Activated CD4-positive, alpha-beta T cell treated with anti-CD3 and anti-CD28 coated beads, Interleukin-2, amount 50 U/mL, for 24 hours (primary cell): ENCODE data around the gene CDH12.
"Not testable (repeated sequence)": the region's sequence is repeated elsewhere in the genome, so short reads cannot be mapped to it uniquely, and the experiment has no call there.

Experiments used
- DNase-seq, 2 donors: peaks; one replicate each; pipeline ENCODE4 v3.0.0-alpha.2; 2020; ENCODE audit warnings: low read depth in 1 of 2, low spot score in 1 of 2

The CDH12 gene

GRCh38 chr5:22168704-22169103 lies 684.4 kb downstream of the CDH12 start:
- DNase-seq, result not testable (repeated sequence)

DNA sequence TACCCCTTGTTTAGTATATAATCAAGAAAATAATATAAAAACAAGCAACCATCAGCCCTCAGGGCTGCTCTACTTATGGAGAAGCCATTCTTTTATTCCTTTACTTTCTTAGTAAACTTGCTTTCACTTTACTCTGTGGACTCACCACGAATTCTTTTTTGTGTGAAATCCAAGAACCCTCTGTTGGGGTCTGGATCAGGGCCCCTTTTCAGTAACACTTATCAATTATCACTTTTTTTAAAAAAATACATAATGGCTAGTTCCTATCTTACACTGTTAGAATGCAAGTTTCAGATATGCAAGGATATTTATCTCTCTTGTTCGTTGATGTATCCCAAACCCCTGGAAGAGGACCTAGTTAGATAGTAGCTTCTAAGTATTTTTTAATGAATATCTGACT lies 687.2 kb downstream of the CDH12 start:
- DNase-seq, result not testable (repeated sequence)

DNA sequence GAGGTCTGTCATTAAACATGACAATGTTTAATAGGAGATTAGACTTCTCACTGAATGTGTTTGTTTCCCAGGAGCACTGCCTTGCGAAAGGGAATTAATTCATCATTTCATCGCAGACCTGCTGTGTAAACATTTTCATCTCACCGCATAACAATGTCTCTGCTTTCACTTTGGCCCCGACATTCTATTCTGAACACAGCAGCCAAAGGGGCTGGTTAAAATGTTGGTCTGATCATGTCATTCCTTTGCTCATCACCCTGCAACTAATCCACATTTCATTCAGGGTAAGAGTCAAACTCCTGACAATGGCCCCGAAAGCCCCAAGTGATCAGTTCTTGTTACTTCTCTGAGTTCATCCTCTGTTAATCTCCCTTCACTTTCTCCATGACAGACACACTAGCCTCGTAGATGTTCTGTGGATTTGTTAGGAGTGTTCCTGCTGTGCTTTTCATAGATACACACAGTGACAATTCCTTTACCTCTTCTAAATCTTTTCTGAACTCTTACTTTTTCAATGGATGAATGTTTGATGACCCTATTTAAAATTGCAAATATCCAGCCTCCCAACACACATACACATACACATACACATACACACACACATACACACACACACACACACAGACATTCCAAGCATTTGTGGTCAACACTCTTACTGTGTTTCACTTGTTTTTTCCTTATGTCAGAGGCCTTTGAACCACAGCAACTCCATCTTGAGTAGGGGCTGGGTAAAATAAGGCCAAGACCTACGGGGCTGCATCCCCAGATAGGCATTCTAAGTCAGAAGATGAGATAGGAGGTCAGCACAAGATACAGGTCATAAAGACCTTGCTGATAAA lies 688.0 kb downstream of the CDH12 start:
- DNase-seq, result not testable (repeated sequence)

- DNase-seq, result not testable (repeated sequence)
These were observed 696.2 kb downstream of the CDH12 start for GRCh38 chr5:22156953-22157352.

- DNase-seq, result not testable (repeated sequence)
These were observed 698.4 kb downstream of the CDH12 start for GRCh38 chr5:22154779-22155178.

DNA sequence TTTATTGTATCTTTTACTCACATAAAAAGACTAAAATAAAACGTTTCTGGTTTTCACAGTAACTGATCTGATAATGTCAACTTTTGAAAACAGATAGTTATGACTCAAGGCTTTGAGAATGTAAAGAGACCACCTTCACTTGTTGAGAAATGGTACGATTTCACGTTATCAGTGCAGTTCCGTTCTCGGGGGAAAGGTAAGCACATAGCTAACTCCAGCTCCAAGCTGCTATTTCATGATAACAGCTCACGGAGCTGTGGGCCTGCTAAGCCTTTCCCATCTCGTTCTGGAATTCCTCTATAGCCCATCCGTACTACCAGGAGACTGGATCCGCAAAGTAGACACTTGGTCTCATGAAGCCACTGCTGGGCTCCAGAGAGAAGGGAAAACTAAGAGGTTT lies 701.3 kb downstream of the CDH12 start:
- not testable (repeated sequence) for DNase-seq

- DNase-seq, result not testable (repeated sequence)
These were observed 712.7 kb downstream of the CDH12 start for GRCh38 chr5:22140418-22140817.

DNA sequence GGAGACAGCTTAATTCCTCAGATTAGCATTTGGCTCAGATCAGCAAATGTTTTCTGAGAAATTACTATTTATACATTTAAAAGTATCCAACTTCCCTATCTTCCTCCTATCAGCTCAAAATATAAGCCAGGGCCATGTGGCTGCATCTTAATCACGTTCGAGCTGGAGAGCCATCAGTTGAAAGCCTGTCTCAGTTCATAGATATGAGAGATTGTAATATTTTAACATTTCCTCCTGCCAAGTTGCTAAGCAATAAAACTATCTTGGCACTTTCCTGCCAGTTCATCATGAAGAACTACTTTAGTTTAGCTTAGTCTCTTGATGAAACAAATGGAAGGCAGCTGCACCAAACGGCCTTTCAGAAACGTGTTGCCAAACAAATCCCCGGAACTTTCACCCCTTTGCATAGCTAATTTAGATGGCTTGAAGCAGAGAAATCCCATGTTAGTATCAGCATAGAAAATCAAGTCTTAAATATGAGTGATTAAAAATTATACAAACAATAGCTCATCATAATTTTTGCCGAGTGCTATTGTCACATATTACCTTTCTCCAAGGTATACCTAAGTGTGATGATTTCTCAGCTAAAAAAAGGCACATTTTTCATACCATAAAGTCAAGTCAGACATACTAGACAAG lies 713.4 kb downstream of the CDH12 start:
- not testable (repeated sequence) for DNase-seq

- DNase-seq, result no peak
These were observed 741.8 kb downstream of the CDH12 start for GRCh38 chr5:22111320-22111719.

- DNase-seq, result no peak
These were observed 743.8 kb downstream of the CDH12 start for GRCh38 chr5:22109315-22109714.

- DNase-seq, result no peak
These were observed 744.6 kb downstream of the CDH12 start for GRCh38 chr5:22108545-22108944.

GRCh38 chr5:22102823-22103359 lies 750.3 kb downstream of the CDH12 start:
- no peak for DNase-seq

DNA sequence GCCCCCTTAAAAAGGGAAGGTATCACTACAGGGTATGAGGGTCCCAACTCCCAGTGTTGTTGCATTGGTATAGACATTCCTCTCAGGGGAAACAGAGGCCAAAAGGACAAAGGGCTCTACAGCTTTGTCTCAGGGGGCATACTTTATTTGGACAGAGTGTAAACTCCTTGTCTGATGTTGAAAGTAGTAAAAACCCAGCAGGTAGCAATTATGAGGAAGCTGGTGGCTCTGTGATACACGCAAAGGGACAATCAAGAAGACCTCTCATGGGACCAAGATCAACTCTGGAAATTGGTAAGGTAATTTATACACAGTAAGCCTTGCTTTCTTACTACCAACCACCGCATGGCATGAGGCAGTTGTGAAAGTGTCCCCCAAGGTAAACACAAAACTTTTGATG lies 764.6 kb downstream of the CDH12 start:
- no peak for DNase-seq

DNA sequence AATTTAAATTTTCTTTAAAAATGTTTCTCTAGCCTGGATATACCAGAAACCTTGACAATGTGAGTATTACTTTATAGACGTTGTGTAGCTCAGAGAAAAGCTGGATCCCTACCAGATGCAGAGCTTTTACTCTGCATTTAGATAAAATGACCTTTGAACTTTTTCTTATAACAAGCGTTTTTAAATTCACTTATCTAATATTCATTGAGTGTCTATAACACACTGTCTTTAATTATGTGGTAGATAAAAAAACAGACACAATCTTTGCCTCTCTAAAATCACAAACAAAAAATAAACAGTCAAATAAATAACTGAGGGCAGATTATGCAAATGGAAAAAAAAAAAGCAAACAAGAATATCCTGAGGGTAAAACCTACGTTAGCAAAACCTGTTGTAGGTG lies 773.6 kb downstream of the CDH12 start:
- no peak for DNase-seq

GRCh38 chr5:22079002-22079401 lies 774.1 kb downstream of the CDH12 start:
- DNase-seq, result no peak

DNA sequence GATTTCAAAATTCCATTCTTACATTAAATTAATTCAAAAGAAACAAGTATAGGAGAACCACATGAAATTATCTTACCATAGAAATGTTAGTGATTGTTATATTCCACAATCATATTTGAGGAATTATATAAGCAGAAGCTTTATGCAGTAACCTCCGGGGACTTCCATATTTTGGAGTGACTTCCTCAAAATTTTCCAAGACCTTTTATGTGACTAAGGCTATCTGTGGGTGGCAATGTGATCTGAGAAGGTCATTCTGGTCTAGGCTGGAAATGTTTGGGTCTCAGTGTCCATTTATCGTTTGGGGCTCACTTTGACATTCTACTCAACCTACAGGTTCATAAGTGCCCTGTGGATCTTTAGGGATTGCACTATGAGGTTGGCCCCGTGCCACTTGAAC lies 776.6 kb downstream of the CDH12 start:
- no peak for DNase-seq

GRCh38 chr5:22070186-22070728 lies 782.9 kb downstream of the CDH12 start:
- DNase-seq, result no peak

DNA sequence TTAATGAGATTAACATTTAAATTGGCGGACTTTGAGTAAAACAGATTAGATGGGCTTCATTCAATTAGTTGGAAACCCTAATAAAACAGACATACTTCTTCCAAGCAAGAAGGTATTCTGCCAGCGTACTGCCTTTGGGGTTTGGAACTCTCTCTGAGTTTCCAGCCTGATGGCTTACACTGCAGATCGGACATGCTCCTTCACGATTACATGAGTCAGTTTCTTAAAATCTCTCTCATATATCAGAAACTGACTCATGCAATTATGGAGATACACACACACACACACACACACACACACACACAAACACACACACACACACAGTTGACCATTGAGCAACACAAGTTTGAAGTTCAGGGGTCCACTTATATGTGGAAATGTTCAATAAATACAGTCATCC lies 789.4 kb downstream of the CDH12 start:
- no peak for DNase-seq

- no peak for DNase-seq
These were observed 794.5 kb downstream of the CDH12 start for GRCh38 chr5:22058620-22059019.

- DNase-seq, result no peak
These were observed 796.1 kb downstream of the CDH12 start for GRCh38 chr5:22057012-22057411.

- DNase-seq, result no peak
These were observed 796.5 kb downstream of the CDH12 start for GRCh38 chr5:22056601-22057000.

- DNase-seq, result no peak
These were observed 799.9 kb downstream of the CDH12 start for GRCh38 chr5:22053195-22053594.
